ENCODE data around the gene UBAC1.

UBAC1 gene

GRCh38 chr9:135932656-135933055, 28.5 kb downstream of the UBAC1 start:
- POLR2A ChIA-PET, result no interaction called here
- CTCF ChIA-PET, result no interaction called here

GRCh38 chr9:135931349-135931820, 29.8 kb downstream of the UBAC1 start:
- no peak for TF ChIP-seq CTCF (IDR thresholded peaks at IDR 0.05; ENCODE audit: control extremely low read depth, extremely low read depth, low read depth, missing control alignments)

More at GRCh38 chr9:135932656-135933055, 28.5 kb downstream of the UBAC1 start:
- DNase-seq (ENCODE audit: extremely low spot score), result no peak
- TF ChIP-seq CTCF (IDR thresholded peaks at IDR 0.05; ENCODE audit: control extremely low read depth, extremely low read depth, low read depth, missing control alignments), result no peak

GRCh38 chr9:135930446-135931345, 30.5 kb downstream of the UBAC1 start:
- ChIA-PET POLR2A (no interaction called here), CTCF (no interaction called here)
- no peak for DNase-seq (ENCODE audit: extremely low spot score)
- no peak for TF ChIP-seq CTCF (IDR thresholded peaks at IDR 0.05; ENCODE audit: control extremely low read depth, extremely low read depth, low read depth, missing control alignments)

More at GRCh38 chr9:135931349-135931820, 29.8 kb downstream of the UBAC1 start:
- ChIA-PET CTCF (no interaction called here), POLR2A (no interaction called here)
- DNase-seq (ENCODE audit: extremely low spot score), result no peak

GRCh38 chr9:135929656-135930445, 31.3 kb downstream of the UBAC1 start:
- TF ChIP-seq CTCF (IDR thresholded peaks at IDR 0.05; ENCODE audit: control extremely low read depth, extremely low read depth, low read depth, missing control alignments), result no peak
- no peak for DNase-seq (ENCODE audit: extremely low spot score)
- CTCF ChIA-PET, result no interaction called here
- POLR2A ChIA-PET, result no interaction called here

- no peak for DNase-seq (ENCODE audit: extremely low spot score)
- POLR2A ChIA-PET, result no interaction called here
- CTCF ChIA-PET, result no interaction called here
- no peak for TF ChIP-seq CTCF (IDR thresholded peaks at IDR 0.05; ENCODE audit: control extremely low read depth, extremely low read depth, low read depth, missing control alignments)
These were observed 32.2 kb downstream of the UBAC1 start for GRCh38 chr9:135928731-135929655.
